HepG2 (cell line): Measurements from ENCODE around the gene ATAD1. TPM values are rescaled to one million over a fixed set of nuclear protein-coding genes. Genes with fewer than 3 reads are reported as not detected.

Experiments
- CCDC6 ChIP-seq: sonication (generic); formaldehyde crosslinking; IDR thresholded peaks from 2 replicates; pipeline ENCODE4 v1.8.1; 2022; ENCODE audit warnings: mild to moderate bottlenecking, missing genetic modification reagents, moderate library complexity
- HHEX ChIP-seq: IDR thresholded peaks from 2 replicates; pipeline ENCODE4 v1.6.1; 2016; ENCODE audit warnings: control low read depth
- HMGXB3 ChIP-seq: sonication (generic); formaldehyde crosslinking; IDR thresholded peaks from 2 replicates; pipeline ENCODE4 v1.4.0; 2020; ENCODE audit warnings: missing genetic modification reagents, borderline replicate concordance
- HNF4G ChIP-seq, 2 experiments: sonication (generic) in 1 of 2; formaldehyde crosslinking in 1 of 2; IDR thresholded peaks; 2 replicates each; pipeline versions ENCODE4 v1.4.0 to v1.6.1; 2011 to 2020; ENCODE audit warnings: borderline replicate concordance in 2 of 2, low read depth in 2 of 2, mild to moderate bottlenecking in 2 of 2, low read length in 1 of 2, missing genetic modification reagents in 1 of 2, moderate library complexity in 1 of 2
- POGZ ChIP-seq: sonication (generic); formaldehyde crosslinking; IDR thresholded peaks from 2 replicates; pipeline ENCODE4 v1.4.0; 2020; ENCODE audit warnings: mild to moderate bottlenecking, missing genetic modification reagents
- PPARG ChIP-seq: conservative IDR thresholded peaks from 2 replicates; pipeline ENCODE4 v1.6.1; 2016; ENCODE audit warnings: missing biosample characterization, missing genetic modification reagents
- SAP130 ChIP-seq: IDR thresholded peaks from 2 replicates; pipeline ENCODE4 v1.6.1; 2016; ENCODE audit warnings: low read depth
- SMC3 ChIP-seq: IDR thresholded peaks from 2 replicates; pipeline ENCODE4 v1.6.1; 2011; ENCODE audit warnings: low read length, improper control_type of control experiment
- ZC3H4 ChIP-seq: sonication (generic); formaldehyde crosslinking; IDR thresholded peaks from 2 replicates; pipeline ENCODE4 v1.4.0; 2020; ENCODE audit warnings: missing genetic modification reagents, borderline replicate concordance
- ZNF432 ChIP-seq: sonication (generic); formaldehyde crosslinking; IDR thresholded peaks from 2 replicates; pipeline ENCODE4 v1.5.0; 2020; ENCODE audit warnings: missing genetic modification reagents, mild to moderate bottlenecking, borderline replicate concordance
- ZNF691 ChIP-seq: sonication (generic); formaldehyde crosslinking; IDR thresholded peaks from 2 replicates; pipeline ENCODE4 v1.4.0; 2020; ENCODE audit warnings: missing genetic modification reagents, low read depth, mild to moderate bottlenecking, borderline replicate concordance
- ZNF720 ChIP-seq: sonication (generic); formaldehyde crosslinking; IDR thresholded peaks from 2 replicates; pipeline ENCODE4 v1.4.0; 2020; ENCODE audit warnings: missing genetic modification reagents
- polyA plus RNA-seq, 8 experiments: library from polyadenylated mRNA; depleted of rRNA in 3 of 8; stranded (reverse) in 7 of 8; unstranded in 1 of 8; fragments of >200 nt; fragmentation: Illumina TruSeq in 4 of 8; extraction: Trizol in 4 of 8; gene quantifications; 2 replicates each; pipeline versions ENCODE4 v1.2.1 to v1.2.3, GENCODE V29; 2011 to 2016; ENCODE audit warnings: low read depth in 4 of 8, missing spikeins in 1 of 8, mixed read lengths in 1 of 8; ENCODE audit not compliant: insufficient read depth in 1 of 8
- total RNA-seq, 5 experiments: library from RNA; depleted of rRNA; stranded (reverse); fragments of >200 nt; fragmentation: Illumina TruSeq; extraction: Trizol; gene quantifications; 2 replicates each; pipeline ENCODE4 v1.2.3, GENCODE V29; 2016; ENCODE audit warnings: low read depth in 1 of 5
- TF ChIP-seq, protein P1 (sequence below): IDR thresholded peaks from 2 replicates; pipeline ENCODE4 v1.6.1; 2016; ENCODE audit warnings: missing compliant biosample characterization, missing genetic modification reagents, borderline replicate concordance
- TF ChIP-seq, protein P2 (sequence below): sonication (generic); formaldehyde crosslinking; IDR thresholded peaks from 2 replicates; pipeline ENCODE4 v1.5.1; 2020; ENCODE audit warnings: missing genetic modification reagents, mild to moderate bottlenecking, borderline replicate concordance
- TF ChIP-seq, protein P3 (sequence below): sonication (generic); formaldehyde crosslinking; IDR thresholded peaks from 2 replicates; pipeline ENCODE4 v1.4.0; 2020; ENCODE audit warnings: mild to moderate bottlenecking, missing genetic modification reagents

The ATAD1 gene
- total and polyA plus RNA-seq, 2 of the 13 experiments (the other 11 are each of a cell fraction or from before 2014, with no cell fraction given), result 14.9 to 28.2 TPM

DNA sequence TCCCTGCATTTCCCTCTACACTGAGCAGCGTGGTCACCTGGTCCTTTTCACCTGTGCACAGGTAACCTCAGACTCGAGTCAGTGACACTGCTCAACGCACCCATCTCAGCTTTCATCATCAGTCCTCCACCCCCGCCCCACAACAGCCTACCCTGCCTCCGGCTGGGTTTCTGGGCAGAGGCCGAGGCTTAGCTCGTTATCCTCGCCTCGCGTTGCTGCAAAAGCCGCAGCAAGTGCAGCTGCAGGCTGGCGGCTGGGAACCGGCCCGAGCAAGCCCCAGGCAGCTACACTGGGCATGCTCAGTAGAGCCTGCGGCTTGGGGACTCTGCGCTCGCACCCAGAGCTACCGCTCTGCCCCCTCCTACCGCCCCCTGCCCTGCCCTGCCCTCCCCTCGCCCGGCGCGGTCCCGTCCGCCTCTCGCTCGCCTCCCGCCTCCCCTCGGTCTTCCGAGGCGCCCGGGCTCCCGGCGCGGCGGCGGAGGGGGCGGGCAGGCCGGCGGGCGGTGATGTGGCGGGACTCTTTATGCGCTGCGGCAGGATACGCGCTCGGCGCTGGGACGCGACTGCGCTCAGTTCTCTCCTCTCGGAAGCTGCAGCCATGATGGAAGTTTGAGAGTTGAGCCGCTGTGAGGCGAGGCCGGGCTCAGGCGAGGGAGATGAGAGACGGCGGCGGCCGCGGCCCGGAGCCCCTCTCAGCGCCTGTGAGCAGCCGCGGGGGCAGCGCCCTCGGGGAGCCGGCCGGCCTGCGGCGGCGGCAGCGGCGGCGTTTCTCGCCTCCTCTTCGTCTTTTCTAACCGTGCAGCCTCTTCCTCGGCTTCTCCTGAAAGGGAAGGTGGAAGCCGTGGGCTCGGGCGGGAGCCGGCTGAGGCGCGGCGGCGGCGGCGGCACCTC lies 45.3 kb upstream of the ATAD1 start, which contains the start of the genes KLLN and PTEN (continued):
- TF ChIP-seq, protein P1, sequence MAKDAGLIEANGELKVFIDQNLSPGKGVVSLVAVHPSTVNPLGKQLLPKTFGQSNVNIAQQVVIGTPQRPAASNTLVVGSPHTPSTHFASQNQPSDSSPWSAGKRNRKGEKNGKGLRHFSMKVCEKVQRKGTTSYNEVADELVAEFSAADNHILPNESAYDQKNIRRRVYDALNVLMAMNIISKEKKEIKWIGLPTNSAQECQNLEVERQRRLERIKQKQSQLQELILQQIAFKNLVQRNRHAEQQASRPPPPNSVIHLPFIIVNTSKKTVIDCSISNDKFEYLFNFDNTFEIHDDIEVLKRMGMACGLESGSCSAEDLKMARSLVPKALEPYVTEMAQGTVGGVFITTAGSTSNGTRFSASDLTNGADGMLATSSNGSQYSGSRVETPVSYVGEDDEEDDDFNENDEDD, result peak; percentile 83; the same call in 1 of the 2 replicates
- no peak for TF ChIP-seq ZC3H4
- peak; percentile 91; the same call in 1 of the 2 replicates for TF ChIP-seq ZNF691
- TF ChIP-seq HMGXB3 (CRISPR knock-in tag), result peak; percentile 19; the same call in 1 of the 2 replicates
- peak; percentile 92 for TF ChIP-seq POGZ (CRISPR knock-in tag)
- TF ChIP-seq HHEX (CRISPR knock-in tag), result no peak
- TF ChIP-seq HNF4G (IDR thresholded peaks at IDR 0.05; ENCODE audit: borderline replicate concordance, low read depth, low read length), result peak; percentile 39; the same call in 1 of the 2 replicates
- no peak; the same call in 1 of the 2 replicates for TF ChIP-seq HNF4G (CRISPR knock-in tag; IDR thresholded peaks at IDR 0.05; ENCODE audit: borderline replicate concordance, low read depth)
- peak; percentile 96 for TF ChIP-seq CCDC6
- TF ChIP-seq, protein P2, sequence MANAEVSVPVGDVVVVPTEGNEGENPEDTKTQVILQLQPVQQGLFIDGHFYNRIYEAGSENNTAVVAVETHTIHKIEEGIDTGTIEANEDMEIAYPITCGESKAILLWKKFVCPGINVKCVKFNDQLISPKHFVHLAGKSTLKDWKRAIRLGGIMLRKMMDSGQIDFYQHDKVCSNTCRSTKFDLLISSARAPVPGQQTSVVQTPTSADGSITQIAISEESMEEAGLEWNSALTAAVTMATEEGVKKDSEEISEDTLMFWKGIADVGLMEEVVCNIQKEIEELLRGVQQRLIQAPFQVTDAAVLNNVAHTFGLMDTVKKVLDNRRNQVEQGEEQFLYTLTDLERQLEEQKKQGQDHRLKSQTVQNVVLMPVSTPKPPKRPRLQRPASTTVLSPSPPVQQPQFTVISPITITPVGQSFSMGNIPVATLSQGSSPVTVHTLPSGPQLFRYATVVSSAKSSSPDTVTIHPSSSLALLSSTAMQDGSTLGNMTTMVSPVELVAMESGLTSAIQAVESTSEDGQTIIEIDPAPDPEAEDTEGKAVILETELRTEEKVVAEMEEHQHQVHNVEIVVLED (CRISPR knock-in tag), result peak; percentile 73
- TF ChIP-seq ZNF432 (CRISPR knock-in tag), result no peak
- TF ChIP-seq SMC3, result no peak
- TF ChIP-seq ZNF720 (CRISPR knock-in tag), result no peak
- peak; percentile 89 for TF ChIP-seq SAP130 (CRISPR knock-in tag)
- peak; percentile 54 for TF ChIP-seq PPARG (CRISPR knock-in tag)
- TF ChIP-seq, protein P3, sequence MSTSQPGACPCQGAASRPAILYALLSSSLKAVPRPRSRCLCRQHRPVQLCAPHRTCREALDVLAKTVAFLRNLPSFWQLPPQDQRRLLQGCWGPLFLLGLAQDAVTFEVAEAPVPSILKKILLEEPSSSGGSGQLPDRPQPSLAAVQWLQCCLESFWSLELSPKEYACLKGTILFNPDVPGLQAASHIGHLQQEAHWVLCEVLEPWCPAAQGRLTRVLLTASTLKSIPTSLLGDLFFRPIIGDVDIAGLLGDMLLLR (CRISPR knock-in tag), result peak; percentile 71
